GM03348 (cell line): ENCODE measurements around the gene COL11A2.
A peak's percentile ranks its signal among the peaks of the same experiment; 100 is the strongest.
"Not testable (repeated sequence)": the region's sequence is repeated elsewhere in the genome, so short reads cannot be mapped to it uniquely, and the experiment has no call there.

Experiments
- DNase-seq: peaks from one replicate; pipeline ENCODE4 v3.0.0; 2012; ENCODE audit warnings: low spot score

Gene COL11A2

DNA sequence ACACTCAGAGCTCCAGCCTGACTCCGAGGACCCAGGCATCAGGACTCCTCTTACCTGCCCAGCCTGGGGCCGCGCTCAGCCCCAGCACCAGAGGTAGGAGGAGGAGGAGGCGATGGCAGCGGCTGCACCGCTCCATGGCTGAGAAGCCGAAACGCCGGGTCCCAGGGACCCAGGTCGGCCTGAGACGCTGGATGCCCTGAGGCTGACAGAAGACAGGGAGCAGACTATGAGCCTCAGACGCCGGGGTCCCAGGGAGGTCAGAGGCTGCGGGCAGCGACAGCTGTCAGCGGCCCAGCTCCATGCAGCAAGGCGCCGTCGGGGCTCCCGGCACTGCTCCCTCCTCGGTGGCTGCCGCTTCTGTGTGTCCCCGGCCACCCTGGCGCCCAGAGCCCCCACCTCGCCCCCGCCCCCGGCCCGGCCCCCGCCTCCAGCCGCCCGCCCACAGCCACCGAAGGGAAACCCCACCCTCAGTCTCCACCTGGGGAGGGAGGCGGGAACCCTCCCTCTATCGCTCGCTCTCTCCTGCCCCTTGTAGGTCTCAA is at the start of gene COL11A2:
Gene COL11A2 (minus strand): TSS at position 363 of the 542 bp plus-strand sequence. CDS start 227 bp downstream, at position 136.
- no peak for DNase-seq

DNA sequence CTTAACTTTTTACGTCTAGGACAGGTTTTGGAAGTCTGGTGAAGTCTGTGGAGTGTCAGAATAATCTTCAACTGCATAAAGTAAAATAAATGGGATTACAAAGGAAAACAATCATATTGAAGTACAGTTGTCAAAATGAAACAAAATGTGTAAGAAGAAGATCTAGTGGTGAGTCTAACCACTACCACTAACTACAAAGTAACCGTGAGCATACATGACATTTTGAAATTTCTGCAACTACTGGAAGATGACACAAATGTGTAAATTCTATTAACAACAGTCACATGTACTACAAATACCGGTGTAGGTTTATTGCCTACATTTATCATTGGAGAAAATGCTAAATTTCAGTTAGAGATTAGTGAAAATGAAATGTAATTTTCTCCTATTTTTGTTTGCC is 49.7 kb upstream of the COL11A2 start:
- no peak for DNase-seq

DNA sequence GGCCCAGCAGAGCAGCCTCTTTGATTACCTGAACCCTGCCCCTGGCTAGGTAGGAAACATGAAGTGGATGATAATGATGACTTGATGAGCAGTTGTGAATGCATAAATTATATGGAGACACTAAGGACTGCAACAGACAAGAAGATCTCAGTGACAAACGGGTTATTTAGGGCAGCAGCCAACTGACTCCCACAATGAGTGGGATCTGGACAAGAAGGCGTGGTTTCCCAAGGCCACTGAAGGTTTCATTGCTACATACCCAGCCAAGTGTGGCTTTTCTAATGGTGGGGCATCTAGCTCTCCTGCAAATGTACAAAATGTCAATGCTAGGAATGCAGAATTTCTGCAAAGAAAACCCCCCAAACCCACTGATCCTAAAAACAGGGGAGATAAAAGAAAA is 45.5 kb upstream of the COL11A2 start:
- DNase-seq = no peak

DNA sequence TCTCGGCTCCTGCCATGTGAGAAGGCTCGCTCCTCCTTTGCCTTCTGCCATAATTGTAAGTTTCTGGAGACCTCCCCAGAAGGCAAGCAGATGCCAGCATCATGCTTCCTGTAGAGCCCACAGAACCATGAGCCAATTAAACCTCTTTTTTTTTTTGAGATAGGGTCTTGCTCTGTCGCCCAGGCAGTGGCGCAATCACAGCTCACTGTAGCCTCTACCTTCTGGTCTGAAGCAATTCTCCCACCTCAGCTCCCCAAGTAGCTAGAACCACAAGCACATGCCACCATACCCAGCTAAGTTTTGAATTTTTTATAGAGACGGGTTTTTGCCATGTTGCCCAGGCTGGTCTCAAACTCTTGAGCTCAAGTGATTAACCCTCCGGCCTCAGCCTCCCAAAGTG is 44.6 kb upstream of the COL11A2 start:
- no peak for DNase-seq

DNA sequence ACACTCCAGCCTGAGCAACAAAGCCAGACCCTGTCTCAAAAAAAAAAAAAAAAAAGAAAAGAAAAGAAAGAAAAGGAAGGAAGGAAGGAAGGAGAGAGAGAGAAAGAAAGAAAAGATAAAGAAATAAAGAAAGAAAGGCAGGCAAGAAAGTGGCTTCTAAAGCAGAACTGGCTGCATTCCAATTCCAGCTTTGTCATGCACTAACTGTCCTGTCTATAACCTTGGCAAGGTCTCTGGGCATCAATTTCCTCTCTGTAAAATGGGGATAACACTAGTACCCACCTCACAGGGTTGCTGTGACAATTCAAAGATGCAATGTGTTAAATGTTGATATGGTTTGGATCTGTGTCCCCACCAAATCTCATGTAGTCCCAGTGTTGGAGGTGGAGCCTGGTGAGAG is 44.1 kb upstream of the COL11A2 start:
- no peak for DNase-seq

DNA sequence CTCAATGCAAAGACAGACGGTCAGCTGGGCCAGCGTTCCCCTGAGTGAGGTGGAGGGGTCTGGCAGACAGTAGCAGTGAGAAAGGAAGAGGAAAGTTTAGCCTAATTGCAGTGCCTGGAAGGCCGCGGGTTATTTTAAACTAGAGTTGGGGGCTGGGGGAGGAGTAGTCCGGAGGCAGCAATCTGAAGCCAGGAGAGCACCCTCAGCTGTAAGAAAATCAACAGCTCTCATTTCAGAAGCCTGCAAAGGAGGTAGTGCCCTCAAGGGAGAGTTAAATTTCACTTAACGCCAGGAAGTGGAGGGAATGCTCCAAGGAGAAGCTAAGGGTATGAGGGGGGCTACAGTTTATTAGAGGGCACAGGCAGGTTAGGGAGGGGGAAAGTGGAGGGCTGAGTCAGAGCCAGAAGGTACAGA is 43.0 kb upstream of the COL11A2 start:
- DNase-seq = no peak

DNA sequence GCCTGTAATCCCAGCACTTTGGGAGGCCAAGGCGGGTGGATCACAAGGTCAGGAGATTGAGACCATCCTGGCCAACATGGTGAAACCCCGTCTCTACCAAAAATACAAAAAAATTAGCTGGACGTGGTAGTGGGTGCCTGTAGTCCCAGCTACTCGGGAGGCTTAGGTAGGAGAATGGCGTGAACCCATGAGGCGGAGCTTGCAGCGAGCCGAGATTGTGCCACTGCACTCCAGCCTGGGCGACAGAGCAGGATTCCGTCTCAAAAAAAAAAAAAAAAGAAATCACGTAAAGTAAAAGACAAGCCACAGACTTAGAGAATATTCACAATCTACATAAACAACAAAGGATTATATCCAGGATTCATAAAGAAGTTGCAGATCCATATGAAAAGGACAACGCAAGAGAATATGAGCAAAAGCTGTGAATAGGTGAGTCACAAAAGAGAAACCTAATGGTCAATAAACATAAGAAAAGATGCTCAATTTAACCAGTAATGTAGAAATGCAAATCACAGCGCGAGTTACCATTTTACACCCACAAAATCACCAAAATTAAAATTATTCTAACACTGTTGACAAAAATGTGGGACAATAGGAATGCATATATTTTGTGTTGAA is 34.3 kb upstream of the COL11A2 start:
- DNase-seq = not testable (repeated sequence)

DNA sequence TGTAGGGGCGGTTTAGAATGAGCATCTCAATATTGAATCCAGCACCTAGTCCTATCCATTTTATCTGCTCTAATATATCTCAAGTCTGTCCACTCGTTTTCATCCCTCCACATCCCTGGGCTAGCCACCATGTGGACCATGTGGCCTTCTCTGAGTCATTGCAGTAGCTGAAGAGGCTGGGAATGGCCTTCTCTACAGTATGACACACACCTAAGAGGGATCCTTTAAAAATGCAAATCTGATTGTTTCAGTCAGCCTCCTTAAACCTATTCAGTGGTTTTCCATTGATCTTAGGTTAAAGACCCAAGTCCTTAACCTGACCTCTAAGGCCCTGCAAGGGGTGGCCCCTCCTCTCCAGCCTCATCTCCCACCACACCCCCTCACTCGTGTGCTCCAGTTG is 25.4 kb upstream of the COL11A2 start:
- DNase-seq = no peak

DNA sequence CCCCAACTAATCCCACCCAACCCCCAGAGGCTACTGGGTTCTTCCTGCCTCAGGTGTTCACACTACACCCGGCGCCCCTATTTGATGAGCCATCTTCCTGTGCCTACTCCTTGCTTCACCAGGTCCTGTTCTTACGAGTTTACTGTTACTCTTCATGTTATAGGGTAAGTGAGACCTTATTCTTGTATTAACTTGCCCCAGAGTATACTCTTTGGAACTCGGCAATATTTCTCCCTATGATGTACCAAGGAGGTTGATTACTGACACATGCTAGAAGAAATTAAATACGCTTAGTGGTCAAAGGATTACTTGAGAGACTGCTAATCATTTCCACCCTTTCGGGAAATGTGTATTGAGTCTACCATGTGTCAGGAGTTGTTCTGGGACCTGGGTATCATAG is 25.0 kb upstream of the COL11A2 start:
- DNase-seq = no peak

DNA sequence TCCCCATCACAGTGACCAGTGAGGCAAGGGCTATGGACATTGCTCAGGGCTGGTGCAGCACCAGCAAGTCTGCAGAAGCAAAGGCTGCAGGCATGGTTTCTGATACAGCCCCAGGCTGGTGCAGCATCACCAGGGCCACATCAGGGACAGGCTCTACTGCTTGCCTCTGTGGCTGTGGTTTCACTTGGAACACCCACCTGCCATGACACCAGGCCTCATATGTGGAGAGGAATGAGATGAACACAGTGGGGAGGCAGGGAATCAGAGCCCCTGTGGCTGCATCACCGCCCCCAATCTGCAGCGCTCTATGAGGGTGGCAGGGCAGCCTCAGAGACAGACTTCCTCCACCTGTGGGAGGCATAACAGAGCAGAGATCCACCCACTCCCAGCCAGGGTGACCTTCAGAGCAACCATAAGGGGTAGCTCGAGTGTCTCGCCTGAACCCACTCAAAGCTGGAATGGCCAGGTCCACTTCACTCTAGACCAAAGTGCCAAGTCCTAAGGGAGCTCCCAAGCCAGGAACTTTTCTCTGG is 23.9 kb upstream of the COL11A2 start:
- DNase-seq = no peak

DNA sequence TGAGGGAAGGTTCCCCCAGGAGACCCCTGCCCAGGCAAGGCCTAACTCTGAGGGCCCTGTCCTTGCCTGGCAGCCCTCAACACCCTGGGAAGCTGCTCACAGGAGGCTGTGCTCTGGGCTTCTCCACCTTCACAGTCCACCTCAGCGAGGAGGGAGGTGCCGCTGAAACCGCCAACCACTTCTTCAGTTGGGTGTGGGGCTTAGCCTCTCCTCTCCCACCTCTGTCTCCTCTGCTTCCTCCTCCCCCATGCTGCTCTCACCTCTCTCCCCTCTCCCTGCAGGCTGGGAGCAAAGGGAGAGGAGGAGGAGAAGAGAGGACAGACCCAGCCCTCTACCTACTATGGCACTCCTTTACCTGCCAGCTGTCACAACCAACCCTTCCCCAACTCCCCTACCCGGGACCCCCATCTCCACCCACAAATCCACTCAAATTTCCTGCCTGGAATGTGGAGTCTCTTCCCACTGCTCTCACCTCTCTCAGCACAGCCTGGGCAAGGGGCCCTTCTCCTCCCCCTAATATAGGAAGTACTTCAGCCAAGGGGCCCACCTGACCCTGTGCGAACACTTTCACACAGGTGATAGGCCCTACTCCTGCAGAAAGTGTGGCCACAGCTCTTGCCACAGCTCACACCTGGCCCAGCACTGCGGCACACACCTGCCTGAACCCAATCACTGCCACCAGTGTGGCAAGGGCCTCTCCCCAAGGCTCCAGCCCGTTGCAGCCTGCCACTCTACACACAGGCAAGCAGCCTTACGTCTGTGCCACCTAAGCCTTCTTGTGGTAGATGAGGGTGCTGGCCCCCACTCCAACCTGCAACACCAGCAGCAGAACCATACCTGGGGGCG is 23.2 kb upstream of the COL11A2 start:
- no peak for DNase-seq

DNA sequence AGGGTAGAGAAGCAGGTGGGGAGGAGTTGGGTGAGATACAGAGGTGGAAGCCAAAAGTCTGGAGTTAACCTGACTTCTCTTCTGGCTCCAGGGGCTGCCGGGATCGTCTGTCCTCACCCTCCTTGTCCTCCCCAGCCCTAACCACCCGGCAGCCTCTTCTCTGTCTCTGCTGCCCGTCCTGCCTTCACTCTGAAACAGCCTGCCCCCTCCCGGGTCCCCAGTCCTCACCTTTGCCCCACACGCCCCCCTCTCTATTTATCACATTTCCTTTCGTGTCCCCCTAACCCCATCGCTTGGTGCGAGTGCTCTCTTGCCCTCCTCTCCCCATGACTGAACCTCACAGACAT is 21.7 kb upstream of the COL11A2 start:
- DNase-seq = no peak

DNA sequence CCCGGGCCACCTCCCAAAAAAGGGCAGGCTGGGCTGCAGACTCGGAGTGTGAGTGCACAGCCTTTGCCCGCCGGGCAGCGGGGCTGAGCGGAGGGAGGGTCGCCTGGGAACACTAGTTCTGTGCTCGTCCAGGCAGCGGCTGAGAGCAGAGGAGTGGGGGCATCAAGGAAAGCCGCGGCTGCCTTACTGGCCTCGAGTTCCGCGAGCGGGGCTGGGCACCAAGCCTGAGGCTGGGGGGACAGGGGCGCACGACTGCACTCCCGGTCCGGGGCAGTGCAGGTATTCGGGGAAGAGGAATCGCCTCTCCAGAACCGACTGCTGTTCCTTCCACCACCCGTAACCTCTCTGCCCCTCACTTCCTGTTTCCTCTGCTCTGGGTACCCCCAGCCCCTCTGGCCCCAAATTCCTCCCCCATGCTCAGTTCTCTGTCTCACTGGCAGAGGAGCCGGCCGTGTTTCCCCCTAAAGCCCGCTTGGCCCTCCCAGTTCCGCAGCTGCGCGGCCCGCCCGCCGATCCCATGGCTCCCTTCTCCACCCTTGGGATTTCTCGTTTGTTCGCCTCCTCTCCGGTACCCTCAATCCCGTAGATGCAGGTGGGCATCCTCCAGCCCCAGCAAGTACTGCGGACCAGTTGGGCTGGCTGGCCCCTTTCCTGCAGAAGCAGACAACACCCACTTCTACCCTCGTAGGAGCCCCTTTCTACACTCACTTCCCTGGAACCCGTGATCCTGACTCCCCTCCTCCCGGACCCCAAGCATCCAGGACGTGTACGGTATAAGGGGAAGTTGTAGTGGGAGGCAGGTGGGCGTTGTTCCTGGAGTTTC is 21.1 kb upstream of the COL11A2 start:
- DNase-seq = peak; percentile 67

DNA sequence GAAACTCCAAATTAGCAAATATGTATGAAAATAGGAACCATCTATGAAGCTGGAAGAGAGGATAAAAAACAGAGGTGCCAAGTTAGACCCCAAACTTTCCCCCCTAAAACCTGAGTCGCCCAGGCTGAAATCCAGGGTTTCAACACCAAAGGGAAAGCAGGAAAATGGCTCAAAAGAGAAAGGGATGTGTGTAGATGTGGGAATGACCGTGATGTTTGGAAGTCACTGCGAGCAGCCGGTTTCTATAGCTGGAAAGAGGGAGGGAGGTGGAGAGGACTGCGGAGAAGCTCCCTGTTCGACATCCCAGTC is 20.5 kb upstream of the COL11A2 start:
- DNase-seq = no peak

DNA sequence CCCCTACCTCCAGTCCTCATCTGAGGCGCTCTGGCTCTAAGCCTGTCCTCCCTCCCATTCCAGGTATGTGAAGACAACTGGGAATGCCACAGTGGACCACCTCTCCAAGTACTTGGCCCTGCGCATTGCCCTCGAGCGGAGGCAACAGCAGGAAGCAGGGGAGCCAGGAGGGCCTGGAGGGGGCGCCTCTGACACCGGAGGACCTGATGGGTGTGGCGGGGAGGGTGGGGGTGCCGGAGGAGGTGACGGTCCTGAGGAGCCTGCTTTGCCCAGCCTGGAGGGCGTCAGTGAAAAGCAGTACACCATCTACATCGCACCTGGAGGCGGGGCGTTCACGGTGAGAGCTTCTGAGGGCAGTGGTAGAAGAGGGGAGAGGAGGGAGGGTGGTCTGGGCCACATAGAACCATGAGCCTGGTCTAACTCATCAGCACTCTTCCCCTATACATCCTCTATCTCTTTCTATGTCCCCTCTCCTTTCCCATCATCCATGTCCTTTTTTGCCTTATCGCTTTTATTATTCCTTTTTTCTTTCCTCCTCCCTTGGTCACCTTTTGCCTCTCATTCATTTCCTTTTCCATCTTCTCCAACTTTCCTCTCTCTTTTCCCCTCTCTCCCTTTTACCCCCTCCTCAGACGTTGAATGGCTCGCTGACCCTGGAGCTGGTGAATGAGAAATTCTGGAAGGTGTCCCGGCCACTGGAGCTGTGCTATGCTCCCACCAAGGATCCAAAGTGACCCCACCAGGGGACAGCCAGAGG is 19.6 kb upstream of the COL11A2 start:
- DNase-seq = no peak

DNA sequence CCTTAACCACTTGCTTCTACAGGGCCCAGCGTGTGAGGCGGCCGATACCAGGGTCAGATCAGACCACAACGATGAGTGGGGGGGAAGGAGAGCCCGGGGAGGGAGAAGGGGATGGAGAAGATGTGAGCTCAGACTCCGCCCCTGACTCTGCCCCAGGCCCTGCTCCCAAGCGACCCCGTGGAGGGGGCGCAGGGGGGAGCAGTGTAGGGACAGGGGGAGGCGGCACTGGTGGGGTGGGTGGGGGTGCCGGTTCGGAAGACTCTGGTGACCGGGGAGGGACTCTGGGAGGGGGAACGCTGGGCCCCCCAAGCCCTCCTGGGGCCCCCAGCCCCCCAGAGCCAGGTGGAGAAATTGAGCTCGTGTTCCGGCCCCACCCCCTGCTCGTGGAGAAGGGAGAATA is 18.9 kb upstream of the COL11A2 start:
- DNase-seq = no peak

DNA sequence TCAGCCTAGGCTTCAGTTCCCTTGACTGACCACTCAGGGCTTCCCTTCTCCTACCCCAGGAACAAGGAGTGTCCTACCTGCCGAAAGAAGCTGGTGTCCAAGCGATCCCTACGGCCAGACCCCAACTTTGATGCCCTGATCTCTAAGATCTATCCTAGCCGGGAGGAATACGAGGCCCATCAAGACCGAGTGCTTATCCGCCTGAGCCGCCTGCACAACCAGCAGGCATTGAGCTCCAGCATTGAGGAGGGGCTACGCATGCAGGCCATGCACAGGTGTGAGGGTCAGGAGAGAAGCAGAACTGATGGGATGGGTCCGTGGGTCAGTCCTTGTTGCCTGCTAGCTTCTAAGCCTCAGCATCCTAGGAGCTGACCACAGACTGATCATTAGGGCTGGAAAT is 17.6 kb upstream of the COL11A2 start:
- DNase-seq = no peak

DNA sequence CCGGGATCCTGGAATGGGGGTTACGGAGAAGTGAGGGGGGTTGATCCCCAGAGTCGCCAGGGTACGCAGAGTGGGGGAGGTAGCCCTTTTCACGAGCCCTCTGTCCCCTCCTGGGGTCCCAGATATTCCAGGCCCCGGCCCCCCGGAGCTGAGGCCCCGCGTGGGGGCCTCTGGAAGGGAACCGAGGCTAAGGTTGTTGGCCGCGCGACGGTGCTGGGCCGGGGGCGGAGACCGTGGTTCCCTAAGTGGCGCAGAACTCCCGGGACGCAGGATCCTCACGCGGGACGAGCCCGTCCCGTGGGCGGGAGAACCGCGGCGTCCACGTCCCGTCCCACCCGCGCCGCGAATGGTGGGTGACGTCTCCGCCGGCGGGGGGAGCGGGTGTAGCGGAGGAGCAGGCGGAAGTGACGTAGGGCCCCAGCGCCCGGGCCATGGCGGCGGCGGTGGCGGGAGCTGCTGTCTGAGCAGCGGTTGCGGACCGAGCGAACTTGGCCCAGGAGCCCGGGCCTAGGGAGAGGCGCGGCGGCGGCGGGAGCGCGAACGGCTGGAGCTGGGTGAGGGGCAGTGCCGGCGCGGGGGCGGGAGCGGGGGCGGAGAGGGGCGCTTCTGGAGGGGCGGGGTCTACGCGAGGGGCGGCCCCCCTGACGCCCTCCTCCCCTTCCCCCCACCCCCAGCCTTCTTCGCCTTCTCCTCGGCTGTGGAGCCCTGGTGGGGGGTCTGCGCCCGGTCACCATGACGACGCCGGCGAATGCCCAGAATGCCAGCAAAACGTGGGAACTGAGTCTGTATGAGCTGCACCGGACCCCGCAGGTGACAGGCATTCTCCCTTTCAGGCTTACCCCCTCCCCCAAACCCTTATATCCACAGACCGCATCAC is 16.1 kb upstream of the COL11A2 start, which contains the start of gene RING1:
Gene RING1 (plus strand): TSS at position 410 of the 877 bp plus-strand sequence. CDS start 323 bp downstream, at position 733.
- DNase-seq = peak; percentile 98

DNA sequence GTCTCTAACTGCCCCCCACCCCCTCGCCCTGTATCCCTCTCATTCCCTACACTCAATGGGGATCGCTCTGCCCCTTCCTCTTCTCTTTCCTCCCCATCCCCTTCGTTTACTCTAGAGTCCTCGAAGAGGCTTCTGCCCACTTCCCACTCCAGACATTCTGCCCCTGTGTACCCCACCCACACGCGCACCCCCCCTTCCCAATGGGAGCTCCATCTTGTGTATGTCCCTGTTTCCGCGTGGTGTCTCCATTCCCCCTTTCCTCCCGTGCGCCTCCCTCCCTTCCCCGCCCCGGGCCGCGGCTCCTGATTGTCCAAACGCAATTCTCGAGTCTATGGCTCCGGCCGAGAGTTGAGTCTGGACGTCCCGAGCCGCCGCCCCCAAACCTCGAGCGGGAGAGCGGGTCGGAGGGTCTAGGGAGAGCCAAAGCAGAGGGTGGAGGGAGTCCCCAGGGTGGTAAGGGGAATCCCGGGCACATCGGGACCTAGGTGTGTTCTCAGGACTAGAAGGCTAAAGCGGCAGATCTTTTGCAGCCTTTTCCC is 15.4 kb upstream of the COL11A2 start:
- DNase-seq = peak; percentile 77

DNA sequence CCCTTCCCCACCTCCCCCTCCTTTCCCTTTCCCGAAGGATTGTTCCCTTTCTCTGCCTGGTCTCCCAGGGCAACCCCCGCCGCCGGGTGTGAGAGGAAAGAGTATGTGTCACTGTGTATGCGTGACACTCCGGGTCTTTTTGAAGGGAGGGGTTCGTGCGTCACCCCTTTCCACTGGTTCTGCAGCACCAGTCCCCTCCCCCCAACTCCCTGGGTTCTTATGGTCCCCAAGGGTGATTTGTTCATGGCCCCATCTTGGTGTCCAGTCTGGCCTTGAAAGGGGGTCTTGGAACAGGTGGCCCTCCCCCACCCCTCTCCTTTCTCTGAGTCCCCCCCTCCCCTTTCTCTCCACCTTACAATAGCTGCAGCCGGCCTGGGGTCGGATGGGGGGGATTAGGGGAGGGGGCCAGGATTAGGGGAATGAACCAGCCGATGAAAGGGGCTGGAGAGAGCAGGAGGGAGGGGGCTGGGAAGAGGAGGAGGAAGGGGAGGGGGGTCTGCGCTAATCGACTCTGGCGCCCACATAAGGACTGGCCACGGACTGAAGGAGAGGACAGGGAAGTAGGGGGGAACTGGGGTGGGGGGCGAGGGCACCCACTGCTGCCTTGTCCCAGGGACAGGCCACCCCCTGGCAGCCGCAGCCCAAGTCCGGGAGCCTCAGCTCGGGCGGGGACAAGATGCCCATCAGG is 14.7 kb upstream of the COL11A2 start:
- peak; percentile 53 for DNase-seq
